IMR-90 (cell line): Measurements from ENCODE around the gene STAC. TPM values are rescaled to one million over a fixed set of nuclear protein-coding genes. Genes with fewer than 3 reads are reported as not detected.

Experiments
- ATAC-seq: fragments of 200-7000 bp; cut with Tn5 transposase; 2 replicates; pipeline ENCODE4 v1.9.1; 2020; ENCODE audit warnings: low read depth, mild to moderate bottlenecking, moderate library complexity
- BruUV-seq: library from RNA; stranded (reverse); fragments of 400-500 nt; replicated peaks from 2 replicates; lab custom pipeline; 2021; lab: Mats Ljungman, UMichigan
- CTCF ChIA-PET: fragments of 300-600 bp; formaldehyde crosslinking; extraction: SDS; loops from one replicate; lab custom pipeline; 2021; ENCODE audit warnings: antibody characterized with exemption; lab: Yijun Ruan, JAX
- POLR2A ChIA-PET: fragments of 300-600 bp; sonication (Branson Sonifier 250); formaldehyde crosslinking; loops from one replicate; lab custom pipeline; 2022; ENCODE audit warnings: antibody characterized with exemption; ENCODE audit not compliant: unreplicated experiment; lab: Charles Lee
- DNase-seq: peaks from one replicate; pipeline ENCODE4 v3.0.0; 2013
- H2AFZ ChIP-seq: replicated peaks from 2 replicates; pipeline ENCODE3; 2013; ENCODE audit warnings: low read length, mild to moderate bottlenecking; ENCODE audit not compliant: poor library complexity
- H2AK5ac ChIP-seq: 2 replicates; pipeline ENCODE4 v1.6.1; 2013; ENCODE audit warnings: low read depth, low read length, inconsistent platforms
- H2AK9ac ChIP-seq: replicated peaks from 2 replicates; pipeline ENCODE3; 2013; ENCODE audit warnings: mild to moderate bottlenecking, low read depth, low read length, moderate library complexity; ENCODE audit not compliant: poor library complexity
- H2BK120ac ChIP-seq: 2 replicates; pipeline ENCODE4 v1.6.1; 2013; ENCODE audit warnings: low read depth, low read length, inconsistent platforms
- H2BK15ac ChIP-seq: 3 replicates; pipeline ENCODE4 v1.6.1; 2013; ENCODE audit warnings: low read depth, low read length, inconsistent platforms
- H2BK20ac ChIP-seq: 2 replicates; pipeline ENCODE4 v1.6.1; 2013; ENCODE audit warnings: low read depth, mild to moderate bottlenecking, inconsistent platforms, low read length, moderate library complexity
- H2BK5ac ChIP-seq: 2 replicates; pipeline ENCODE4 v1.6.1; 2013; ENCODE audit warnings: mild to moderate bottlenecking, low read depth, low read length, inconsistent platforms; ENCODE audit not compliant: poor library complexity, severe bottlenecking
- H3K14ac ChIP-seq: replicated peaks from 2 replicates; pipeline ENCODE4 v1.6.1; 2013; ENCODE audit warnings: low read depth, low read length, inconsistent platforms
- H3K18ac ChIP-seq: 2 replicates; pipeline ENCODE4 v1.6.1; 2013; ENCODE audit warnings: low read depth, low read length, control low read depth
- H3K23ac ChIP-seq: 2 replicates; pipeline ENCODE4 v1.6.1; 2013; ENCODE audit warnings: low read depth, low read length, inconsistent platforms
- H3K27ac ChIP-seq: 2 replicates; pipeline ENCODE4 v1.5.1; 2013; ENCODE audit warnings: mild to moderate bottlenecking, control low read depth, low read length; ENCODE audit not compliant: insufficient read depth
- H3K27me3 ChIP-seq: 2 replicates; pipeline ENCODE4 v1.6.1; 2013; ENCODE audit warnings: low read length; ENCODE audit not compliant: control insufficient read depth, insufficient read depth
- H3K36me3 ChIP-seq: 2 replicates; pipeline ENCODE4 v1.6.1; 2013; ENCODE audit warnings: low read length, mixed read lengths; ENCODE audit not compliant: control insufficient read depth, insufficient read depth
- H3K4ac ChIP-seq: 2 replicates; pipeline ENCODE4 v1.6.1; 2013; ENCODE audit warnings: low read depth, low read length, inconsistent platforms
- H3K4me1 ChIP-seq: 2 replicates; pipeline ENCODE4 v1.6.1; 2013; ENCODE audit warnings: low read length, mixed read lengths; ENCODE audit not compliant: control insufficient read depth, insufficient read depth
- H3K4me2 ChIP-seq: 2 replicates; pipeline ENCODE4 v1.6.1; 2013; ENCODE audit warnings: low read depth, mild to moderate bottlenecking, control low read depth, low read length, moderate library complexity
- H3K4me3 ChIP-seq: 2 replicates; pipeline ENCODE4 v1.5.1; 2013; ENCODE audit warnings: low read depth, mild to moderate bottlenecking, control low read depth, low read length, moderate library complexity; ENCODE audit not compliant: insufficient read depth
- H3K56ac ChIP-seq: 2 replicates; pipeline ENCODE4 v1.6.1; 2013; ENCODE audit warnings: low read length, inconsistent platforms; ENCODE audit not compliant: insufficient read depth; ENCODE audit errors: extremely low read depth
- H3K79me1 ChIP-seq, 2 experiments: 2 replicates each; pipeline ENCODE4 v1.6.1; 2013; ENCODE audit warnings: low read length in 2 of 2, inconsistent platforms in 1 of 2, low read depth in 1 of 2
- H3K9ac ChIP-seq: 2 replicates; pipeline ENCODE4 v1.6.1; 2013; ENCODE audit warnings: low read depth, low read length, control low read depth
- H3K9me1 ChIP-seq: 2 replicates; pipeline ENCODE4 v1.6.1; 2013; ENCODE audit warnings: low read length, inconsistent platforms; ENCODE audit not compliant: insufficient read depth
- H3K9me3 ChIP-seq: 2 replicates; pipeline ENCODE4 v1.6.1; 2013; ENCODE audit warnings: low read length; ENCODE audit not compliant: control insufficient read depth, insufficient read depth
- H4K20me1 ChIP-seq: 2 replicates; pipeline ENCODE4 v1.6.1; 2013; ENCODE audit warnings: low read length, inconsistent platforms; ENCODE audit not compliant: insufficient read depth
- H4K5ac ChIP-seq: 2 replicates; pipeline ENCODE4 v1.6.1; 2013; ENCODE audit warnings: mild to moderate bottlenecking, low read depth, low read length, control low read depth
- H4K8ac ChIP-seq, 2 experiments: 2 replicates each; pipeline ENCODE4 v1.6.1; 2013; ENCODE audit warnings: low read depth in 2 of 2, low read length in 2 of 2, control low read depth in 1 of 2, inconsistent platforms in 1 of 2
- H4K91ac ChIP-seq: 2 replicates; pipeline ENCODE4 v1.6.1; 2013; ENCODE audit warnings: low read depth, low read length, inconsistent platforms; ENCODE audit not compliant: insufficient read depth
- MAFK ChIP-seq: IDR thresholded peaks from 2 replicates; pipeline ENCODE4 v1.6.1; 2012; ENCODE audit warnings: low read depth, low read length, improper control_type of control experiment
- NFE2L2 ChIP-seq: fragments of 150-350 bp; IDR thresholded peaks from 2 replicates; pipeline ENCODE4 v1.6.1; 2016; ENCODE audit warnings: low read depth, mild to moderate bottlenecking, low read length
- WGBS, 2 experiments: methylation state at CpG; one replicate each; pipeline versions ENCODE4 v1.1.5 to v1.1.7; 2013; ENCODE audit warnings: missing lambda C conversion rate in 2 of 2; ENCODE audit not compliant: insufficient read length in 1 of 2; ENCODE audit errors: extremely low coverage in 2 of 2; 5-methylcytosine and 5-hydroxymethylcytosine counted together
- dilution Hi-C: fragments of 300-500 bp; cut with HindIII; formaldehyde crosslinking; loops from one replicate; pipeline ENCODE4 v1.14.3; 2018; ENCODE audit warnings: low sequenced_read_pairs; ENCODE audit not compliant: unreplicated experiment
- in situ Hi-C: fragments of 300-500 bp; cut with MboI; formaldehyde crosslinking; loops from 3 replicates; pipeline ENCODE4 v1.14.3; 2019; ENCODE audit warnings: low sequenced_read_pairs, inconsistent platforms, mixed read lengths
- intact Hi-C: fragments of 100-400 bp; cut with micrococcal nuclease; formaldehyde crosslinking; loops from 2 replicates; pipeline ENCODE4 v1.10.0; 2022
- polyA plus RNA-seq, 3 experiments: library from polyadenylated mRNA; depleted of rRNA; stranded (reverse); fragments of >200 nt; gene quantifications; 2 replicates each; pipeline ENCODE4 v1.2.3, GENCODE V29; 2012; ENCODE audit warnings: low replicate concordance in 1 of 3
- total RNA-seq: library from RNA; depleted of rRNA; stranded (reverse); fragments of >200 nt; gene quantifications from 2 replicates; pipeline ENCODE4 v1.2.3, GENCODE V29; 2012

The STAC gene
- total and polyA plus RNA-seq, 2 of the 4 experiments (the other 2 are of a cell fraction): 0.19 to 0.36 TPM

GRCh38 chr3:36558961-36559360, 178.7 kb downstream of the STAC start:
- dilution Hi-C loops: no loop called here
- ATAC-seq (no peak), DNase-seq (no peak)
- ChIA-PET CTCF (interaction anchor here (0.8 to 0.9 kb wide), 2 partner anchors 17 to 375 kb away, joined by 3 to 4 read pairs; no protein-coding TSS in a partner anchor), POLR2A (no interaction called here)
- Histone ChIP-seq H3K9ac (no peak overlapping the region), H2AFZ (no peak overlapping the region), H3K14ac (no peak overlapping the region), H2AK5ac (no peak overlapping the region), H3K18ac (no peak overlapping the region), H4K5ac (no peak overlapping the region), H3K4me1 (no peaks in the 10 kb centered on the region), H3K23ac (no peak overlapping the region), H2AK9ac (no peak overlapping the region), H3K79me1 (no peaks in the 10 kb centered on the region), H2BK20ac (no peak overlapping the region), H2BK5ac (no peak overlapping the region), H4K8ac (no peak overlapping the region), H3K4me3 (no peak overlapping the region), H3K4me2 (no peak overlapping the region), H3K56ac (no peak overlapping the region), H3K36me3 (no peaks in the 10 kb centered on the region), H4K91ac (no peak overlapping the region), H3K4ac (no peak overlapping the region), H3K27me3 (no peaks in the 10 kb centered on the region), H4K20me1 (no peaks in the 10 kb centered on the region), H3K9me1 (no peaks in the 10 kb centered on the region), H3K9me3 (no peaks in the 10 kb centered on the region), H2BK15ac (no peak overlapping the region), H2BK120ac (no peak overlapping the region), H3K27ac (no peak overlapping the region)
- no TSS peak for BruUV-seq
- intact Hi-C loops: no loop called here
- no peak for TF ChIP-seq NFE2L2
- TF ChIP-seq MAFK: no peak
- WGBS, 2 experiments: 80% methylated on average over 1 of the region's 2 CpGs; no CpG with 5 or more reads in 1 of the 2 experiments
- in situ Hi-C loops: no loop called here
